Spleen (tissue), 7 donors: ENCODE results near the gene CACNA1D.

ENCODE experiments used
- POLR2A ChIP-seq, 3 donors: fragments of 450-650 bp; IDR thresholded peaks; one replicate each; pipeline ENCODE4 v1.5.1; 2017; ENCODE audit warnings: antibody characterized with exemption in 3 of 3, mild to moderate bottlenecking in 1 of 3
- POLR2AphosphoS5 ChIP-seq, 3 donors: sonication (generic); formaldehyde crosslinking; IDR thresholded peaks; one replicate each; pipeline ENCODE4 v1.5.1; 2017; ENCODE audit warnings: antibody characterized with exemption in 3 of 3
- TF ChIP-seq, protein P1 (sequence below), 11 experiments: fragments of 200-600 bp in 7 of 11; fragments of 450-650 bp in 4 of 11; sonication (generic) in 4 of 11; IDR thresholded peaks in 8 of 11; conservative IDR thresholded peaks in 3 of 11; 1 replicate in 7 of 11; 2 replicates in 4 of 11; pipeline versions ENCODE4 v1.4.0 to v1.8.0; 2016 to 2021; ENCODE audit warnings: antibody characterized with exemption in 11 of 11, inconsistent platforms in 4 of 11, mild to moderate bottlenecking in 1 of 11
- donor health status: DM: no; HTN: no; CAD: no; lungs with moderate emphysema.
- donor health status: DM: no; HTN: no; CAD: no.
- donor health status: DM: no; HTN: no; CAD: no.

DNA sequence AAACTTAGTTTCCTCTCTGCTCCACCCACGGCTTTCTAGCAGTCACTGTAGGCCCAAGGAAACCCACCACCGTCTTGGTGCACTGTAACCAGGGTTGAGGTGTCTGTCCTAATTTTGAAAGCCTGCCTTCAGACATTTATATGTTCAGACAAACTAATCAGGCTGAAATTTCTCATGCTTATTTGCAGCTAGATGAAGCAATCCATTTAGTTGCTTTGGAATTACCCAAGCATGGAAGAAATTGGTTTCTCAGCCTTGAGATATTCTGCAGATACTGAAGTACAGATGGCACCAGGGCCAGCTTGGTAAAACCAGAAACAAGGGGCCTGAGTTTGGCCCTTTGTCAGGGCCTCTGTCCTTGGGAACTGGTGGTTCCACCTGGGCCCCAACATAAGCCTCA lies 105.4 kb downstream of the CACNA1D start:
- TF ChIP-seq, protein P1, sequence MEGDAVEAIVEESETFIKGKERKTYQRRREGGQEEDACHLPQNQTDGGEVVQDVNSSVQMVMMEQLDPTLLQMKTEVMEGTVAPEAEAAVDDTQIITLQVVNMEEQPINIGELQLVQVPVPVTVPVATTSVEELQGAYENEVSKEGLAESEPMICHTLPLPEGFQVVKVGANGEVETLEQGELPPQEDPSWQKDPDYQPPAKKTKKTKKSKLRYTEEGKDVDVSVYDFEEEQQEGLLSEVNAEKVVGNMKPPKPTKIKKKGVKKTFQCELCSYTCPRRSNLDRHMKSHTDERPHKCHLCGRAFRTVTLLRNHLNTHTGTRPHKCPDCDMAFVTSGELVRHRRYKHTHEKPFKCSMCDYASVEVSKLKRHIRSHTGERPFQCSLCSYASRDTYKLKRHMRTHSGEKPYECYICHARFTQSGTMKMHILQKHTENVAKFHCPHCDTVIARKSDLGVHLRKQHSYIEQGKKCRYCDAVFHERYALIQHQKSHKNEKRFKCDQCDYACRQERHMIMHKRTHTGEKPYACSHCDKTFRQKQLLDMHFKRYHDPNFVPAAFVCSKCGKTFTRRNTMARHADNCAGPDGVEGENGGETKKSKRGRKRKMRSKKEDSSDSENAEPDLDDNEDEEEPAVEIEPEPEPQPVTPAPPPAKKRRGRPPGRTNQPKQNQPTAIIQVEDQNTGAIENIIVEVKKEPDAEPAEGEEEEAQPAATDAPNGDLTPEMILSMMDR (IDR thresholded peaks at IDR 0.05 in 8 of 11, conservative IDR thresholded peaks at IDR 0.05 in 3 of 11) = no peak
- TF ChIP-seq POLR2A (IDR thresholded peaks at IDR 0.05) (no peak), POLR2AphosphoS5 (IDR thresholded peaks at IDR 0.05) (no peak)
